GM12865 (cell line): ENCODE results near the gene FKBP6.
A peak's percentile ranks its signal among the peaks of the same experiment; 100 is the strongest.
"Not testable (repeated sequence)": the region's sequence is repeated elsewhere in the genome, so short reads cannot be mapped to it uniquely, and the experiment has no call there.

ENCODE experiments used
- DNase-seq: peaks from one replicate; pipeline ENCODE4 v3.0.0; 2010; ENCODE audit warnings: low read depth
- H3K4me3 ChIP-seq: 2 replicates; pipeline ENCODE4 v1.5.1; 2011; ENCODE audit warnings: mild to moderate bottlenecking, low read depth, low read length, control low read depth
- TF ChIP-seq, protein P1 (sequence below): IDR thresholded peaks from 2 replicates; pipeline ENCODE4 v1.5.1; 2011; ENCODE audit warnings: low read length, control low read depth, low read depth, inconsistent platforms; ENCODE audit not compliant: insufficient read depth; ENCODE audit errors: missing control alignments

Gene FKBP6, protein sequence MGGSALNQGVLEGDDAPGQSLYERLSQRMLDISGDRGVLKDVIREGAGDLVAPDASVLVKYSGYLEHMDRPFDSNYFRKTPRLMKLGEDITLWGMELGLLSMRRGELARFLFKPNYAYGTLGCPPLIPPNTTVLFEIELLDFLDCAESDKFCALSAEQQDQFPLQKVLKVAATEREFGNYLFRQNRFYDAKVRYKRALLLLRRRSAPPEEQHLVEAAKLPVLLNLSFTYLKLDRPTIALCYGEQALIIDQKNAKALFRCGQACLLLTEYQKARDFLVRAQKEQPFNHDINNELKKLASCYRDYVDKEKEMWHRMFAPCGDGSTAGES

DNA sequence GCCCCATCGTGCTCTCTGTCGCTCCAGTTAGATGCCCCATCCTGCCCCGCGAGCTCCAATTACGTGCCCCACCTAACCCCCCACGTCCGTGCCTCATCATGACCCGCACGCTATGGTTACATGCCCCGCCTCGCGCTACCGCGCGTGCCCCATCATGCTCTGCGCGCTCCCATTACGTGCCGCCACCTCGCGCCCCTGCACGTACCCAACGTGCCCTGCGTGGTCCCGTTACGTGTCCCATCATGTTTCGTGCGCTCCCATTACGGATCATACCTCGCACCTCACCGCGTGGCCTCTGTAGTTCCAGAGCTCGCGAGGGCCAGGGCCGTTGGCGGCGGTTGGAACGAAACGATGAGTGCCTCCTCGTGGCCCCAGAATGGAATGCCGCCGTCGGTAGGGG, at the start of gene FKBP6, which contains the start of gene TRIM50:
Gene FKBP6 (plus strand): TSS at position 240 of the 400 bp plus-strand sequence. CDS start 268 bp downstream, outside the sequence.
Gene TRIM50 (minus strand): TSS at position 161 of the 400 bp plus-strand sequence. CDS start 3,295 bp downstream, outside the sequence.
- DNase-seq, H3K4me3 ChIP-seq: not testable (repeated sequence)

DNA sequence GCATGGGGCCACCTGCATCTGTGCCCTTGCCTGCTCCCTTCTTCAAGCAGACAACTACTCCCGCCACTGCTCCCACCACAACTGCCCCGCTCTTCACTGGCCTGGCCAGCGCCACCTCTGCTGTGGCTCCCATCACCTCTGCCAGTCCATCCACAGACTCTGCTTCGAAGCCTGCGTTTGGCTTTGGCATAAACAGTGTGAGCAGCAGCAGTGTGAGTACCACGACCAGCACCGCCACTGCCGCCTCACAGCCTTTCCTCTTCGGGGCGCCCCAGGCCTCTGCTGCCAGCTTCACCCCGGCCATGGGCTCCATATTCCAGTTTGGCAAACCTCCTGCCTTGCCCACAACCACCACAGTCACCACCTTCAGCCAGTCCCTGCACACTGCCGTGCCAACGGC, 30.7 kb upstream of the FKBP6 start:
- DNase-seq, H3K4me3 ChIP-seq: not testable (repeated sequence)

GRCh38 chr7:73297706-73298105, 30.3 kb upstream of the FKBP6 start:
- H3K4me3 ChIP-seq, DNase-seq: not testable (repeated sequence)

GRCh38 chr7:73299812-73300211, 28.1 kb upstream of the FKBP6 start:
- DNase-seq, H3K4me3 ChIP-seq: not testable (repeated sequence)

DNA sequence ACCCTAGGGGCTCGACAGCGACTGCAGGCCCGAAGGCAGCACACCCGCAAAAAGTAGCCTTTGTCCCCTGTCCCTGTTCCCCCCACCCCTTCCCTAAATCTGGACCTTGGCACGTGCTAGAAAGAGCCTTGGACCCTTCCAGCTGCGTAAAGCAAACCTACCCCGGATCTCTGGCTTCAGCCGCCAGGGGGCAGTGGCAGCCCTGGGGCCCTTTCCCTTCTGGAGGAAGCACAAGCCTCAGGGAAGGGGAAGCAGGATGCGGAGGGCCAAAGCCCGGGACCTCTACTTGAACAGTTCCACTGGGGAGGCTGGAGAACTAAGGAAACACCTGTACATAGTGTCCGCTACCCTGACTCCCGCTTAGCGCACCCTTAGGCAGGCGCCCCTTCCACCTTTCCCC, 26.9 kb upstream of the FKBP6 start:
- H3K4me3 ChIP-seq, DNase-seq: not testable (repeated sequence)

GRCh38 chr7:73302846-73303245, 25.1 kb upstream of the FKBP6 start:
- not testable (repeated sequence) for H3K4me3 ChIP-seq, DNase-seq

GRCh38 chr7:73303546-73303945, 24.4 kb upstream of the FKBP6 start:
- TF ChIP-seq, protein P1, sequence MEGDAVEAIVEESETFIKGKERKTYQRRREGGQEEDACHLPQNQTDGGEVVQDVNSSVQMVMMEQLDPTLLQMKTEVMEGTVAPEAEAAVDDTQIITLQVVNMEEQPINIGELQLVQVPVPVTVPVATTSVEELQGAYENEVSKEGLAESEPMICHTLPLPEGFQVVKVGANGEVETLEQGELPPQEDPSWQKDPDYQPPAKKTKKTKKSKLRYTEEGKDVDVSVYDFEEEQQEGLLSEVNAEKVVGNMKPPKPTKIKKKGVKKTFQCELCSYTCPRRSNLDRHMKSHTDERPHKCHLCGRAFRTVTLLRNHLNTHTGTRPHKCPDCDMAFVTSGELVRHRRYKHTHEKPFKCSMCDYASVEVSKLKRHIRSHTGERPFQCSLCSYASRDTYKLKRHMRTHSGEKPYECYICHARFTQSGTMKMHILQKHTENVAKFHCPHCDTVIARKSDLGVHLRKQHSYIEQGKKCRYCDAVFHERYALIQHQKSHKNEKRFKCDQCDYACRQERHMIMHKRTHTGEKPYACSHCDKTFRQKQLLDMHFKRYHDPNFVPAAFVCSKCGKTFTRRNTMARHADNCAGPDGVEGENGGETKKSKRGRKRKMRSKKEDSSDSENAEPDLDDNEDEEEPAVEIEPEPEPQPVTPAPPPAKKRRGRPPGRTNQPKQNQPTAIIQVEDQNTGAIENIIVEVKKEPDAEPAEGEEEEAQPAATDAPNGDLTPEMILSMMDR = no peak
- DNase-seq = no peak
- H3K4me3 ChIP-seq = no peak overlapping the region

DNA sequence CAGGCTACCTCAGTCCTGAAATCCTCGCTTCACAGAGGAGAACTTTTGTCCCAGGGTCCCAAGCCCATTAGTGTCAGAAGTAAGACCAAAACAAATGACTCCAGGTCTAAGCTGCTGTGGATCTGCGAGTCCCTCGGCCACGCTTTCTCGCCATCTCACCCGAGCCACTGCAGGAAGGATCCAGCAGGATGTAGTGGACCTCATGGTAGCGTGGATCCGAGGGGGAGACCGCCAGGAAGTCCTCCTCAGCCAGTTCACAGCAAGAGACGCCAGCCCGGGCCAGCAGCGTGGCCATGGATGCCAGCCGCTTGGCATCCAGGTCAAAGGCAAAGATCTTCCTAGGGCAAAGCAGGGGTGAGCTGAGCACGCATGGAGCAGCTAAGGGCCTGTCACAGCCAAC, 23.9 kb upstream of the FKBP6 start:
- no peak overlapping the region for H3K4me3 ChIP-seq
- DNase-seq = no peak

DNA sequence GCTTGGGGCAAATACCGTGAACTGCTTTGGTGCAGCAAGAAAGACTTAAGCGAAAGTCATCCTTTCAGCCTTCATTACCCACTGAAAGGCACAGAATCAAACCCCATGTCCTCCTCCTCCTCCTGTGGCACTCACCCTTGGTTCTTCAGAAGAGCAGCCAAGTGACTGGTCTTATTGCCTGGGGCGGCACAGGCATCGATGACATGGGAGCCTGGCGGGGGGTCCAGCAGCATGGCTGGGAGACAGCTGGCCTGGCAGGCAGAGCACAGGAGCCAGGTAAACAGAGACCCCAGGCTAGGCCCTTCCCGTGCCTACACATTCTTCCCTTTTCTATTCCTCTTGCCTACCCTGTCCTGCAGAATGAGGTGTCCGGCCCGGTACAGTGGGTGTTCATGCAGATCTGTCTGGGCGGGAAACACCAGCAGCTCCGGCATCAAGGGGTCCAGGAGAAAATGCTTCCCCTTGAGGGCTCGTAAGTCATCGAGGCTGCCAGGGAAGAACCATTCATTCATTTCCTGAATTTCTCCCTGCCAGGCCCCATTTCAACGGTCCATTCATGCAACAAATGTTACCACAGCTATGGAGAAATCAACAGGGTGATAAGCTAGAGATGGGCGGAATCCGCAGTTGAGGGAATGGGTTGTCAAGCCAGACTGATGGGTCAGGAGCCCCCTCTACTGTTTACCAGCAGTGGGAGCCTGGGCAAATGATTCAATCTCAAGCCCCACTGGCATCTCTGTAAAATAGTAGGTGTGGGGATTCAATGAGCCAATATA, 23.2 kb upstream of the FKBP6 start:
- H3K4me3 ChIP-seq, DNase-seq: not testable (repeated sequence)

More for the DNA sequence above, 23.9 kb upstream of the FKBP6 start:
- TF ChIP-seq, protein P1 = no peak

- TF ChIP-seq, protein P1 = no peak
- no peak for DNase-seq
- H3K4me3 ChIP-seq = peak overlapping the region; percentile 81
Measured at GRCh38 chr7:73307436-73307835, 20.5 kb upstream of the FKBP6 start.
